CD4-positive, alpha-beta T cell treated with Interleukin-15 for 1 hour (primary cell): Measurements from ENCODE around the gene SLC6A1.
"Not testable (repeated sequence)": the region's sequence is repeated elsewhere in the genome, so short reads cannot be mapped to it uniquely, and the experiment has no call there.

Source experiments
- DNase-seq: peaks from one replicate; pipeline ENCODE4 v3.0.0-alpha.2; 2020

SLC6A1 gene

DNA sequence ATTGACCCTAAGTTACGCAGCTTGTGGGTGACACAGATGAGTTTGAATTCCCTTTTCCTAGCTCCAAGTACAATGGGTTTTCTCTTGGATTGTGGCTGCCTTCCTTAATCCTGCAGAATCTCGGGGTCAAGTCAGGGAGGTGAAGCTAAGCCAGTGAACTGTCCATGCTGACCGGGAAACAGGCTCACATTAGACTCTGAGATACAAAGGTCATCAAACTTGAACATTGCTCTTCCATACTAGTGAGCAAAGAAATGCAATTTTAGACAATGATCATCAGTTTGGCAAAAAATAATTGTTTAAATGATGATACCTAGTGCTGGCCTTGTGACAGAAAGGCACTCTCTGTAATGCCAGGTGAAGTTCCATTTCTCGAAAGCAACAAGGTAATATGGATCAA lies 31.6 kb downstream of the SLC6A1 start:
- DNase-seq = no peak

DNA sequence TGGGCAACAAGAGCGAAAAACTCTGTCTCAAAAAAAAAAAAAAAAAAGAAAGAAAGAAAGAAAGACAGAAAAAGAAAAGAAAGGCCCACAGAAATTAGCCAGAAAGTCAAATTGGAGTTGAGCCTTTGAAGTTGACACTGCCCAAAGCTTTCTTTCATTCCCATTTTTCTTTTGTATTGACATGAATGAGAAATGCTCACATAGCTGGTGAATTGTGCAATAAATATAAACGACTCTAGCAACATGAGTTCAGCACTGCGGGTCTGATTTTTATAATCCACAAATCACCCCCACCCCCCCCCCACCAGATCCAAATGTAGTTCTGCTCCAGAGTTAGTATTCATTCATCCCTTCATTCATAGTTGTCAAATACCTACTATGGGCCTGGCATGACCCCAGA lies 37.4 kb downstream of the SLC6A1 start:
- DNase-seq = no peak

DNA sequence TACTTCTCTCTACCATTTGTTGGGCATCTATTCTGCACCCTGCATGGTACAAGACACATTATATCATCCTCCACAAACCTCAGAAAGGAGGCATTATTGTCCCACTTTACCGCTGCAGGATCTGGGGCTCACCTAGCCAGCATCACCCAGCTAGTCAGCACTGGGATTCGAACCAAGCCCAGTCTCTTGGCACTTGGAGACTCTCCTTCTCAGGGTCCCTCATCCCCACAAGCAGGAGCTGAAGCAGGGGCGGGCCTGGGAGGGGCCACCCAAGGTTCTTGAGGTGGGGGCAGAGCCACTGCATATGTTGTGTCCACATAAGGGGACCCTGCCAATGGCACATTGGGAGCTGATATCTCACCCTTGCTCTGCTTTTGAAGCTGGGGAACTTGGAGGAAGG lies 41.3 kb downstream of the SLC6A1 start:
- no peak for DNase-seq

DNA sequence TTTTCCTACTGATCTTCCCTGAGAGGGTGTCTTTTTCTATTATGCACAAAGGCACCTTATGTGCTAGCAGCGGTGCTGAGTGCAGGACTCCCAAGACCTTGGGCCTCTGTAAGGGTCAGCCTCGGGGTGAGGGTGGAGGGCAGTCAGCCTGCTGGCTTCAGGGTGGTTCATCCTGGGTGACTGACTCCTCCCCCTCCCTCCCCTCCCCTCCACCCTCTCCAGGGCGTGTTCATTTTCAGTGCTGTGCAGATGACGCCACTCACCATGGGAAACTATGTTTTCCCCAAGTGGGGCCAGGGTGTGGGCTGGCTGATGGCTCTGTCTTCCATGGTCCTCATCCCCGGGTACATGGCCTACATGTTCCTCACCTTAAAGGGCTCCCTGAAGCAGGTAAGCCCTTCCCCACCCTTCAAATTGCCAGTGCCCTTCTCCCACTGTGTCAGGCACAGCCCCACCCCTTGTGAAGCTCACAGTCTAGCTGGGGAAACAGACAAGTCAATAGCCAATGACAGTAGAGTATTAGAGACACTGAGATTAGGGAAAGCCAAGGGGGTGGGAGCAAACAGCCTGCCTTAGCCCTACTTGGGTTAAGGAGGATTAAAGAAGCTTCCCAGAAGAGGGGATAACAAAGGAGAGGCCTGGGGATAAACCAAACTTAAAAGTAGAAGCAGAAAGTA lies 41.9 kb downstream of the SLC6A1 start:
- no peak for DNase-seq

DNA sequence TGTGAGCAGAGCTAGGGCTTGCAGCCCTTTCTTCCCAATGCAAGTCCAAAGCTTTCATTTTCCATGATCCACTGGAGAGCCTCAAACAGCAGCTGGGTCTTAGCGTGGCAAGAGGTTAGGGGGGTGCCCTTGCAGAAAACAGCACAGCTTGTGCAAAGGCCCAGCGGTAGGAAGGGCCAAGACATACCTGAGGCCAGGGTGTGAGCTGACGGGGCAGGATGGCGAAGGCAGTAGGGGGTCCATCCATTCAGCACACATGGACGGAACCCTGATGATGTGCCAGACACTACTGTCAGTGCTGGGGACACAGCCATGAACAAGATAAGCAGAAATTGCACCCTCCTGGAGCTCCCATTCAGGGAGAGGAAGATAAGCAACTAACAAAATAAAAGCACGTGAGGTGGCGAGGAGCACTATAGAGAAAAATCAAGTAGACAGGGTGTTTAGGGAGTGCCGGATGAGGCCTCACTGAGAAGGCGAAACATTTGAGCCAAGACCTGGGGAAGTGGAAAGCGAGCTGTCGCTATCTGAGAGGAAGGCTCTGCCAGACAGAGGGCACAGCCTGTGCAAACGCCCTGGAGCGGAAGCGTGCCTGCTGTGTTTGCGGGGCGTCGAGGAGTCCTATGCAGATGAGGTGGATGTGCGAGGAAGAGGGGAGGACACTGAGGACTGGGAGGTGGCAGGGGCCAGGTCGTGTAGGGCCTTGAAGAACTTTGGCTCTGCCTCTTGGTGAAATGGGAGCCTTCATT lies 43.4 kb downstream of the SLC6A1 start:
- no peak for DNase-seq

DNA sequence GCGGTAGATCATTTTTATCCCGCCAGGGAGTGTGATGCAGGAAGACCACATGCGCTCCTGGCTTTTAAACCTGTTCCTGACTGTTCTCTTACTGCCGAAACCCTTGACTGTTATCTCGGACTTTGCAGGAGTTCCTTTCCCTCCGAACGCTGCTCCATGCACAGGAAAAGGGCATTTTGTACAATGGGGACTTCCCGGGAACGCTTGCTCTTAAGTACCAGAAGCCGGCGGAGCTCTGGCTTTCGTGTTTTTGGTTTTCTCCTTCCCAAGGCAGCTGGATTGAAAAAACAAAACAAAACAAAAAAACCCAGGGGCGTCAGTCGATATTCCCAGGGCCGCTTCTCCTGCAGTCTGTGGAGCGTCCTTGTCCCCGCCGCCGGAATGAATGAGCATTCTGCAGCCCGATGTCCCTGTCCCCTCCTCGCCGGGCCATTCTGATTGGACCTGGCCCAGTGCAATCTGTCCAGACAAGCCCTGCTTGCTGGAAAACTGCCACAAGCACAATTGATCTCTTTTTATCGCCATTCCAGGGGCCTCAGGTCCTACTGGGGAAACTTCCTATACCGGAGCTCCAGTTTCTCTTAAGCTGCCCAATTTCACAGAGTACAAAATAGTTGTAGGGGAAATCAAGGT lies 44.8 kb downstream of the SLC6A1 start:
- DNase-seq = no peak

DNA sequence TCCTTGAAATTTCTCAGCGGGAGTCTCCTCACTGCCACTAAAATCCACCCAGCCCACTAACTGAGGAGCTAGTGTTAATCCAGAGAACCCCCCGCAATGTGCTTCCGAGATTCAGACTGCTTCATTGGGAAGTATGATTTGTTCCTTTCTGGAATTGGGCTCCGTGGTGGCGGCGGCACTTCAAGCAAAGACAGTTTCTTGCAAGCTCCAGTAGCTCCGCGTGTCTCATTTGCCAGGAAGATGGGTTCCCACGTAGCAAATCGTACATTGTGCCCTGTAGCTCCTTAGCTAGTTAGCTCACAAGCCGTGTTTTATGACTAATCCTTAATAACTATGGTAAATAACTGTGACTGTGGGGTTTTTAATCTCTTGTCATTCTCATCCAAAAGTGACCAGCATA lies 45.4 kb downstream of the SLC6A1 start:
- DNase-seq = no peak

DNA sequence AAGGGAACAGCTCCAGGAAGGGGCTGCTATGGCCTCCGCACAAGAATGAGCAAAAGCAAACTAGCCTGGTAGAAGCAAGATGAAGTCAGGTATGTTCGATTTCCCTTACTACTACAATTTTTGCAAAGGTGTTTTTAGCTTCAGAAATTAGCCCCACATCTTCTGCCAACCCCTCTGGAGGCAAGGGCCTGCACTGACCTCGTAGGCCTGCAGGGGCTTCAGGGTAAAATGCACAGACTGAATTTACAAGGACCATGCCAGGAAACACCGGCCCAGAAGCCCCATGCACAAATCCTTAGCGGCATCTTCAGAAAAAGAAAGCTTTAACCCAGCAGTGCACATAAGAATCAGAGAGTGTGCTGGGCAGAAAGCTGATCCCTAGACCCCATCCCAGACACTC lies 53.0 kb downstream of the SLC6A1 start:
- DNase-seq = no peak

DNA sequence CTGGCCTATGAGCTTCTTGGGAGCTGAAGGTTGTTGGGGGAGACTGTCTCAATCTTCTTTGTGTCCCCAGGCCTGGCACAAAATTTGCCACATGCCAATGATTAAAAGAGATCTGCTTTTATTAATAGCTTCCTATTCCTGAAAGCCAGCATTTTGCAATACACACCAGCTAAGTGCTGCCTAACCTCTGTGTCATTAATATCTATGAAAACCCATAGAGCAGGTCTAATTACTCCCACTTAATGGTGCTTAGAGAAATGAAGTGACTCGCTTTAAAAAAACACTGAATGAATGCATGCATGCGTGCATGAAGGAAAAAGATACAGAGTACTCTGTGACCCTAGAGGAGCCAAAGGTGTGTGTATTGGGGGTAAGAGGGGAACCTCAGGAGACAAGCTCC lies 55.0 kb downstream of the SLC6A1 start:
- DNase-seq = no peak

DNA sequence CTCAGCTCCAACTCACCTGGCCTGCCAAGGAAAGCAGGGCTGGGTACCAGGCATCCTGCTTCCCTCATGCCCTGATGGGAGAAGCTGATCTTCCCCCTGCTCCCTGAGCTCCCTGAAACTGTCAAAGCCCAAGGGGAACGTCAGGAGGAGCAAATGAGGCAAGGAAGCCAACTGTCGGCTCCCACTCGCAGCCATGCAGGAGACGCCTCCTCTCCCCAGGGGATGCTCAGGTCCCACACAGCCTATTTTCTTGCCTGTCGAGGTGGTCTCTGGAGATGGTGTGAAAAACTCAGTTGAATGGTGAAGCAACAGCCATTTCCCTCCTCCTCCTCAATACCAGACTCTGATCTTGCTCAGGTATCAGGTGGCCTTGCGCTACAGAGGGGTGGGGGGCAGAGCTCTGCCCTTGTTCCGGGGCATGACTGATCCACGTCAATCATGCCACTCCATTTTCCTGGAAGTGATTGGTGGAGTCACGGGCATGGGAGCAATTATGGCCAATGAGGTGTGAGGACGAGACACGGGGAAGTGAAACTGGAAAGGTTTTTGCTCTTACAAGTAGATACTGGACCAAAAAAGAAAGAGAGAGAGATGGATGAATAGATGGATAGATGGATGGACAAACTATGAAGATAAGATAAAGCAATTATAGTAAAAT lies 58.2 kb downstream of the SLC6A1 start:
- DNase-seq = no peak

DNA sequence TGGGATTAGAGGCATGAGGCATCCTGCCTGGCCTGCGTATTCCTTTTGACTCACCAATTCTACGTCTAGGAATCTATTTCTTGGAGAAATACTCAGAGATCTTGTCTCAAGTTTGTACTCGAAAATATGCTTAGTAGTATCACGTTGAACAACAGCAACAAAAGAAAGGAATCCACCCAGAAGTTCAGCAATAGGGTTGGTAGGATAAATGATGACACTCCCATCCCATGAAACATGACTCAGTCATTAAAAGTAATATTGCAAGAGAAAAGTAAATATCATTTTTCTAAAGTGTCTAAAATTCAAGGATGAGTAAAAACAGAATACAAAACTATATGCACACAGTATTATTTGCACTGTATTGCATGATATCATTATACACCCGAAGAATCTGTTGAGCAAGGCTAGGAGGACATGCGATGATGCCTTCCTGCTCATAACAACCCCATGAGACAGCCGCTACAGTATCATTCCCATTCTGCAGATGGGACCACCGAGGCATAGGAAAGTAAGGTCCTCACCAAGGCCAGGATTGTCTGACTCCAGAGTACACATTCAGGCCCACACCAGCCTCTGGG lies 61.5 kb downstream of the SLC6A1 start:
- no peak for DNase-seq

DNA sequence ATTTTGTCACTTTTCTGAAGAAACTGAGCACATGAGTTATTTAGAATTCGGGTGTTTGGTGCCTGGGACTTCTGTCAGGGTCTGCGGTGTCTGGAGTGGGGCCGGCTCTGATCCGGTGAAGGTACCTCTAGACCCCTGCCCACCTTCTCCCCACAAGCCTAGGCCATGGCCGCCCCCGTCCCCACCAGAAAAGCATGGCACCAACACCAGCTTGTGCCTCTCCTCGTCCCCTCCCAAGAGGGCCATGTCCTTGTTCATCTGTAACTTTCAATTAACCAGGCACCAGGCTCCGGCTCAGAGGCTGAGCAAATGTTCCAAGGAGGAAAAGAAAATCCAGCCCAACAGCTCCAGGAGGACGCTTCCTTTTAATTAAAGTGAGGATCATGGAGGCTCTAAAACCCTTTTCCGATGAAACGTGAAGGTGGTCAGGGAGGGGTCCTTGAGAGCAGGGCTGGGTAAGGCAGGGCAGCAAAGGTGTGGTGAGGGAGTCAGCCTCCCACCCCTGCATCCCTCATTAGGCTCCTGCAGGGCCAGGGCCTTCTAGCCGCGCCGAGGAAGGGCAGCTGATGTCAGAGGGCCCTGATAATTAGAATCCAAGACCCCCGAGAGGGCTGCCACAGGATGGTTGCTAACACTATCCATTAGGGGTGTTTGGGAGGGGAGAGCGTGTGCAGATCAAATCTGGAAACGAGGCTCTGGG lies 62.3 kb downstream of the SLC6A1 start:
- DNase-seq = no peak

DNA sequence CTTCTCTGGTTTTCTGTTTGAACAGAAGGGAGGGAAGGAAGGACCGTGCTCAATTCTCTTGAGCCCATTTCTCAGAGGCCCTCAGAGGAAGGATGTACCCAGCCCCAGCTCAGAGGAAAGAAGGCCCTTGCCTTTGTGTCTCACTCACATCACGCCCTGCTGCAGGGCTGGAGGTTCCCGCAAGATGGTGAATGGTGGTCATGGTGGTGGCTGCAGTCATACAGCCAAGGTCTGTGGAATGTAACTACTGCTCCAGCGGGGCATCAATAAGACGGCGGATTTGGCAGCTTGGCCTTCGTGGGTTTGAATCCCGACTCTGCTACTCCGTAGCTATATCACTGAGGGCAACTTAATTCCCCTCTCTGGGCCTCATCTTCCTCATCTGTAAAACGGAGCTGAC lies 62.9 kb downstream of the SLC6A1 start:
- DNase-seq = no peak

DNA sequence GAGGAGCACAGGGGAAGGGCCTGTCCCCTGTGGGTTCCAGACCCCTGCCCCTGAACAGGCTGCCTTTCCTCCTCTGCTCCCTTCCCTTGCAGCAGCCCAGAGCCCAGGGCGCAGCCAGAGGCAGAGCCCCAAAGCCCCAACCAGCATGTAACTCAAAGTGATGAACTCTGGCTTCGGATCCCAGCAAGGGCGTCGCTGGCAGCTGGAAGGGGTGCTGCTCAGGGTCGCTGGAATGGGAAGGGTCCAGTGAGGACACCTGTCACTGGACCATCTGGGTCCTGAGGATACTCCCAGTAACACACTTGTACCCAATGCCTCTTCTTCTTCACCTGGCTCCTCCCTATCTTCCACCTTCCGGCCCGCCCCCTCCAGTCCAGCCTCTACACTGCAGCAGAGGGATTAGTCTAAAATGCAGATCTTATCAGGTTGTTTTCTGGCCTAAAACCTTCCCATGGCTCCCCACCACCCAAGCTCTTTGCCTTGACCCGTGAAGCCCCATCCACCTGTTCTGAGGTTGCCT lies 64.0 kb downstream of the SLC6A1 start:
- no peak for DNase-seq

DNA sequence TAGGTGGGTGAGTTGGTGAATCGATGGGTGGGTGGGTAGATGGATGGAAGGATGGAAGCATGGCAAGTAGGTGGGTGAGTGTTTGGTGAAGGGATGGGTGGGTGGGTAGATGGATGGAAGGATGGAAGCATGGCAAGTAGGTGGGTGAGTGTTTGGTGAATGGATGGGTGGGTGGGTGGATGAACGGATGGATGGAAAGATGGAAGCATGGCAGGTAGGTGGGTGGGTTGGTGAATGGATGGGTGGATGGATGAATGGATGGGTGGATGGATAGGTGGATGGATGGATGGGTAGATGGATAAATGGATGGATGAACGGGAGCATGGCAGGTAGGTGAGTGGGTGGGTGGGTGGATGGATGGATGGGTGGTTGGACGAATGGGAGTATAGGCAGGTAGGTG lies 65.1 kb downstream of the SLC6A1 start:
- no peak for DNase-seq

DNA sequence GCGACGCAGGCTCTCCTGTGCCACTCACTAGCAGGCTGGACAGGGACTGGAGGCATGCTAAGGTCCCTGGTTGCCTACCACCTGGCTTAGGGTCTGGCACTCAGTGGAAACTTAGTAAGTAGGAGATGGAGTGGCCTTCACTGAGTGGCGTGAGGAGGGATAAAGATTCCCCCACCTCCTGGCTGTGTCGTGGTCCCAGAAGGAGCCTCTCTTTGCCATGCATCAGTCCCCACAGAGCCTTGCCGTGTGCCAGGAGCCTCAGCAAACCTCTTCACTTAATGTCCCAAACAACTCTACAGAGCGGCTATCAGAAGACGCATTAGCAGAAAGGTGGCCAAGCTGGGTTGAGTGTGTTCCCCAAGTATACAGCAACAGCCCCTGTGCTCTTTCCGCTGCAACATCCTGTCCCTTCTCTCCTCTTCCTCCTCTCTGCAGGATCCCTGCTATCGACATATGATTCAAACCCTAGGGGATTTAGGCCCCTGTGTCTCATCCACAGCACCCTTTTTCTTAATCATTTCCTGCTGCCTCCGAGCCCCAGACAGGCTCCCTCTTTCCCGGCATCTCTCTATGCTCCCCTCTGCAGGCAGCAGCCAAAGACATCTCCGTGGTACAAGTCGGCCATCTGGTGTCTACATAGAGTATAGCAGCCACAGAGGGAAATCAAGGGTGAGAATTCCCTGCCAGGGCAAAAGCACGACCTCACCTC lies 66.7 kb downstream of the SLC6A1 start:
- no peak for DNase-seq

DNA sequence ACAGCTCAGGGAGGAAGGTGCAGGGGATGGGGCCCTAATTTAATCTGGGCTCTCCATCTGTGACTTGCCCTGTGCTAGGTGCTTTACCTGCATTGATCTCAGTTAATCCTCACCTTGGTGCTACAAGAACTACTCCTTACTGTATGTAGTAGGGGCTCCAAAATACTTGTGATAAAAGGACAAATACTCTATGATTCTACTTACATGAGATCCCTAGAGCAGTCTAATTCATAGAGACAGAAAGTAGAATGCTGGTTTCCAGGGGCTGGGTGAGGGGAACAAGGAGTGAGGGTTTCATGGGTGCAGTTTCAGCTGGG lies 67.2 kb downstream of the SLC6A1 start:
- DNase-seq = no peak

DNA sequence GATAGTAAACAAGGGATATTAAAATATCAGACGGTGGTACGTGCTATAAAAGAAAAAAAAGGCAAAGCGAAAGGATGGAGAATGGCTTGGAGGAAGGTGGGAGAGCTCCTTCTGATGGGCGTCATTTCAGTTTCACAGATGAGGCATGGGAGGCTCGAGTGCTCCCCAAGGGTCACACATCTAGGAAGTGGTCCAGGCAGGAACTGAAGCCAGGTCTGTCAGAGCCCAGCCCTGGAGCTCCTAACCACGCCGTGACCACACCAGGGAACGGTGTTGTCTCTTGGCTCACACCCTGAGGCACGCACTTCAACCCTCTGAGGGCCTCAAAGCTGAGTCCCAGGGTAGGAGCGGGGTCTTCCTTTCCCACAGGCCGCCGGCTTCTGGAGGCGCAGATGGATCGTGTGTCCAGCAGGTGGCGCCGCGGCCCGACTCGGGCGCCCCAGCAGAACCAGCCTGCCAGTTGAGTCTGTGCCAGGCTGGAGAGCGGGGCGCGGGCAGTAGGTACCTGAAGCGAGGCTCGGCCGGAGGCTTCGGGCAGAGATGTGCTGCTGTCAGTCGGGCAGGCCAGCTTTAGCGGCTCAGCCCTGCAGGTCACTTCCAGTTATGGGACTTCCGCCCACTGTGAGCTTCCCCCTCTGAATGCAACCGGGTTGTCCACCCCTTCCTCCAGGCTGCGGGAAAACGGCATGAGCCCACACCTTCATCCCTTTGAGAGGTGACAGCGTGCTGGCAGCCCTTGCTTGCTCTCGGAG lies 68.1 kb downstream of the SLC6A1 start:
- no peak for DNase-seq

DNA sequence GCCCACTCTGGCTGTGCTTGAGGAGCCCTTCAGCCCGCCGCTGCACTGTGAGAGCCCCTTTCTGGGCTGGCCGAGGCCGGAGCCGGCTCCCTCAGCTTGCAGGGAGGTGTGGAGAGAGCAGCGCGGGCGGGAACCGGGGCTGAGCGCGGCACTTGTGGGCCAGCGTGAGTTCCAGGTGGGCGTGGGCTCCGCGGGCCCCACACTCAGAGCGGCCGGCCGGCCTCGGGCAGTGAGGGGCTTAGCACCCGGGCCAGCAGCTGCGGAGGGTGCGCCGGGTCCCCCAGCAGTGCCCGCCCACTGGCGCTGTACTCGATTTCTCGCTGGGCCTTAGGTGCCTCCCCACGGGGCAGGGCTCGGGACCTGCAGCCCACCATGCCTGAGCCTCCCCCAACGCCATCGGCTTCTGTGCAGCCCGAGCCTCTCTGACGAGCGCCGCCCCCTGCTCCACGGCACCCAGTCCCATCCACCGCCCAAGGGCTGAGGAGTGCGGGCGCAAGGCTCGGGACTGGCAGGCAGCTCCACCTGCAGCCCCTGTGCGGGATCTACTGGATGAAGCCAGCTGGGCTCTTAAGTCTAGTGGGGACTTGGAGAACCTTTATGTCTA lies 68.8 kb downstream of the SLC6A1 start:
- not testable (repeated sequence) for DNase-seq

DNA sequence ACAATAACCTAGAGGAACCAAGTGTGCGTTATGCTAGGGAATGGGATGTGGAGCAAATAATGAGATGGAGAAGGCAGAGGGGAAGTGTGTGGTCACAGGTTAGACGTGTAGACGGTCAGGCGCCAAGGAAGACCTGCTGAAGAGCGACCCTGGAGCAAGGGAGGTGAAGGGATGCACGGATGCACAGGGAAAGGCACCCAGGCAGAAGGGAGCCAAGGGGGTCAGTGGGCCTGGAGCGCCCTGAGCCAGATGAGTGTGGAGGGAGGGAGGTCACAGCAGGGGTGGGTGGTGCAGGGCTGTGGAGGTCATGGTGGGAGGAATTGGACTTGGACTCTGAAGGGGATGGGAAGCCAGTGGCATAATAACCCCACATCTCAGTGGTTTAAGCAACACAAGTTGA lies 70.2 kb downstream of the SLC6A1 start:
- DNase-seq = no peak
